ENCODE measurements around the gene ECPAS.

- TF ChIP-seq CTCF (IDR thresholded peaks at IDR 0.05): no peak
- TF ChIP-seq POLR2A (IDR thresholded peaks at IDR 0.05): no peak
These were observed 34.1 kb downstream of the ECPAS start for GRCh38 chr9:111450124-111450523.
